ENCODE results near the gene NUSAP1.
"Not testable (repeated sequence)": the region's sequence is repeated elsewhere in the genome, so short reads cannot be mapped to it uniquely, and the experiment has no call there.

NUSAP1 gene

GRCh38 chr15:41411441-41411840, 78.8 kb downstream of the NUSAP1 start:
- no peak for DNase-seq (ENCODE audit: low read depth in 2 of 2)

GRCh38 chr15:41416128-41416741, 83.6 kb downstream of the NUSAP1 start:
- DNase-seq (ENCODE audit: low read depth in 2 of 2), result no peak

- DNase-seq (ENCODE audit: low read depth in 2 of 2), result peak; percentile 95 to 98
Measured at GRCh38 chr15:41416742-41417417, 84.2 kb downstream of the NUSAP1 start, which contains the start of gene RTF1. RTF1 (plus strand) TSS chr15:41417095; CDS start chr15:41417116, 21 bp downstream.

- DNase-seq (ENCODE audit: low read depth in 2 of 2), result peak; percentile 15 to 17
Measured at GRCh38 chr15:41417418-41418195, 84.9 kb downstream of the NUSAP1 start.

GRCh38 chr15:41423979-41424659, 91.4 kb downstream of the NUSAP1 start:
- DNase-seq (ENCODE audit: low read depth in 2 of 2), result no peak

GRCh38 chr15:41424809-41425208, 92.1 kb downstream of the NUSAP1 start:
- DNase-seq (ENCODE audit: low read depth in 2 of 2), result no peak

- not testable (repeated sequence) for DNase-seq (ENCODE audit: low read depth in 2 of 2)
Measured at GRCh38 chr15:41425907-41426306, 93.2 kb downstream of the NUSAP1 start.

GRCh38 chr15:41429003-41429890, 96.6 kb downstream of the NUSAP1 start:
- DNase-seq (ENCODE audit: low read depth in 2 of 2), result no peak

Measured in stimulated activated CD8-positive, alpha-beta memory T cell treated with anti-CD3 and anti-CD28 coated beads, Interleukin-2, amount 100 ng/mL, for 48 hours (primary cell).